Measurements from ENCODE around the gene BAIAP2L1.

- TF ChIP-seq CTCF (conservative IDR thresholded peaks at IDR 0.05 in 1 of 2, IDR thresholded peaks at IDR 0.05 in 1 of 2; ENCODE audit: low read depth in 1 of 2, low read length in 2 of 2) (no peak), EZH2 (IDR thresholded peaks at IDR 0.05; ENCODE audit: low read length, missing control alignments) (no peak)
Observed at GRCh38 chr7:98278408-98278807, 122.5 kb downstream of the BAIAP2L1 start.
